Loucy (cell line): ENCODE results near the gene IL20RA.

Experiments used
- H2AFZ ChIP-seq: fragments of 200-600 bp; sonication (generic); 2 replicates; pipeline ENCODE4 v1.6.0; 2016; ENCODE audit warnings: antibody characterized with exemption, mild to moderate bottlenecking, low read length, moderate library complexity
- H3F3A ChIP-seq: fragments of 200-600 bp; 2 replicates; pipeline ENCODE4 v1.6.0; 2016; ENCODE audit warnings: antibody characterized with exemption, low read depth, mild to moderate bottlenecking
- H3K27me3 ChIP-seq: fragments of 200-600 bp; sonication (generic); 2 replicates; pipeline ENCODE4 v1.6.1; 2014; ENCODE audit warnings: low read length, mild to moderate bottlenecking; ENCODE audit not compliant: insufficient read depth, poor library complexity, severe bottlenecking
- H3K36me3 ChIP-seq: fragments of 200-600 bp; sonication (generic); 2 replicates; pipeline ENCODE4 v1.6.1; 2016; ENCODE audit warnings: low read length; ENCODE audit not compliant: insufficient read depth
- H3K4me1 ChIP-seq: fragments of 200-600 bp; sonication (generic); 2 replicates; pipeline ENCODE4 v1.5.1; 2014; ENCODE audit warnings: low read length, mild to moderate bottlenecking; ENCODE audit not compliant: insufficient read depth, poor library complexity, severe bottlenecking
- H3K4me2 ChIP-seq: fragments of 200-600 bp; sonication (generic); 2 replicates; pipeline ENCODE4 v1.6.0; 2014; ENCODE audit warnings: antibody characterized with exemption, low read length, low read depth, mild to moderate bottlenecking; ENCODE audit not compliant: poor library complexity, severe bottlenecking
- H3K4me3 ChIP-seq: fragments of 200-600 bp; sonication (generic); 2 replicates; pipeline ENCODE4 v1.5.1; 2014; ENCODE audit warnings: low read length, mild to moderate bottlenecking, mixed read lengths; ENCODE audit not compliant: poor library complexity, severe bottlenecking
- H3K79me2 ChIP-seq: fragments of 200-600 bp; sonication (generic); 2 replicates; pipeline ENCODE4 v1.6.1; 2014; ENCODE audit warnings: low read length; ENCODE audit not compliant: insufficient read depth
- H3K9ac ChIP-seq: fragments of 200-600 bp; sonication (generic); 2 replicates; pipeline ENCODE4 v1.6.0; 2014; ENCODE audit warnings: mild to moderate bottlenecking, low read depth, low read length, moderate library complexity; ENCODE audit not compliant: poor library complexity, severe bottlenecking
- H3K9me2 ChIP-seq: fragments of 200-600 bp; sonication (generic); replicated peaks from 2 replicates; pipeline ENCODE4 v1.6.1; 2016; ENCODE audit warnings: low read depth, low read length, mixed read lengths
- H3K9me3 ChIP-seq: fragments of 200-600 bp; sonication (generic); 2 replicates; pipeline ENCODE4 v1.6.1; 2014; ENCODE audit warnings: mild to moderate bottlenecking, antibody characterized with exemption, low read length, low read depth; ENCODE audit not compliant: insufficient read depth
- H4K20me1 ChIP-seq: fragments of 200-600 bp; sonication (generic); 2 replicates; pipeline ENCODE4 v1.6.0; 2014; ENCODE audit warnings: antibody characterized with exemption, low read length, mild to moderate bottlenecking; ENCODE audit not compliant: insufficient read depth, poor library complexity, severe bottlenecking
- CTCF ChIP-seq: fragments of 200-600 bp; sonication (generic); conservative IDR thresholded peaks from 2 replicates; pipeline ENCODE4 v1.5.1; 2014; ENCODE audit warnings: mild to moderate bottlenecking, antibody characterized with exemption, low read length
- EZH2phosphoT487 ChIP-seq: fragments of 200-600 bp; IDR thresholded peaks from 2 replicates; pipeline ENCODE4 v1.6.1; 2018; ENCODE audit warnings: antibody characterized with exemption, mild to moderate bottlenecking, moderate library complexity, borderline replicate concordance

IL20RA gene

GRCh38 chr6:136983687-136984086 lies 61.1 kb downstream of the IL20RA start:
- H3K4me3 ChIP-seq, result no peak overlapping the region
- TF ChIP-seq EZH2phosphoT487 (no peak), CTCF (no peak)
- H3K27me3 ChIP-seq, result peaks cover 28% of the 10 kb centered on the region
- H3K36me3 ChIP-seq, result no peaks in the 10 kb centered on the region
- H3F3A ChIP-seq, result no peaks in the 10 kb centered on the region
- no peaks in the 10 kb centered on the region for H3K79me2 ChIP-seq
- H3K9ac ChIP-seq, result no peak overlapping the region
- no peaks in the 10 kb centered on the region for H4K20me1 ChIP-seq
- H2AFZ ChIP-seq, result no peak overlapping the region
- no peak overlapping the region for H3K4me2 ChIP-seq
- H3K4me1 ChIP-seq, result no peaks in the 10 kb centered on the region
- no peaks in the 10 kb centered on the region for H3K9me2 ChIP-seq
- H3K9me3 ChIP-seq, result no peaks in the 10 kb centered on the region

GRCh38 chr6:136982928-136983327 lies 61.8 kb downstream of the IL20RA start:
- Histone ChIP-seq H3K36me3 (no peaks in the 10 kb centered on the region), H3K27me3 (peaks cover 27% of the 10 kb centered on the region), H3K9me2 (no peaks in the 10 kb centered on the region), H3K9me3 (no peaks in the 10 kb centered on the region), H2AFZ (no peak overlapping the region), H3K9ac (no peak overlapping the region), H3K4me1 (no peaks in the 10 kb centered on the region), H4K20me1 (no peaks in the 10 kb centered on the region), H3K79me2 (no peaks in the 10 kb centered on the region), H3K4me2 (no peak overlapping the region), H3K4me3 (no peak overlapping the region), H3F3A (no peaks in the 10 kb centered on the region)
- TF ChIP-seq EZH2phosphoT487 (no peak), CTCF (no peak)

GRCh38 chr6:136980070-136980469 lies 64.7 kb downstream of the IL20RA start:
- H3K36me3 ChIP-seq, result no peaks in the 10 kb centered on the region
- no peaks in the 10 kb centered on the region for H4K20me1 ChIP-seq
- H3K9me2 ChIP-seq, result no peaks in the 10 kb centered on the region
- H3K4me3 ChIP-seq, result no peak overlapping the region
- no peak overlapping the region for H3K9ac ChIP-seq
- no peaks in the 10 kb centered on the region for H3K9me3 ChIP-seq
- H3K4me1 ChIP-seq, result no peaks in the 10 kb centered on the region
- H3K79me2 ChIP-seq, result no peaks in the 10 kb centered on the region
- no peak for TF ChIP-seq EZH2phosphoT487
- no peak for TF ChIP-seq CTCF
- H2AFZ ChIP-seq, result no peak overlapping the region
- peaks cover 44% of the 10 kb centered on the region for H3K27me3 ChIP-seq
- no peaks in the 10 kb centered on the region for H3F3A ChIP-seq
- H3K4me2 ChIP-seq, result no peak overlapping the region
